GM11168 (cell line): ENCODE results near the gene PTPRN2.
"Not testable (repeated sequence)": the region's sequence is repeated elsewhere in the genome, so short reads cannot be mapped to it uniquely, and the experiment has no call there.

Source experiments
- in situ Hi-C: fragments of 300-500 bp; cut with MboI; formaldehyde crosslinking; loops from one replicate; pipeline ENCODE4 v1.12.0; 2022; ENCODE audit warnings: low sequenced_read_pairs; ENCODE audit not compliant: unreplicated experiment

The PTPRN2 gene

DNA sequence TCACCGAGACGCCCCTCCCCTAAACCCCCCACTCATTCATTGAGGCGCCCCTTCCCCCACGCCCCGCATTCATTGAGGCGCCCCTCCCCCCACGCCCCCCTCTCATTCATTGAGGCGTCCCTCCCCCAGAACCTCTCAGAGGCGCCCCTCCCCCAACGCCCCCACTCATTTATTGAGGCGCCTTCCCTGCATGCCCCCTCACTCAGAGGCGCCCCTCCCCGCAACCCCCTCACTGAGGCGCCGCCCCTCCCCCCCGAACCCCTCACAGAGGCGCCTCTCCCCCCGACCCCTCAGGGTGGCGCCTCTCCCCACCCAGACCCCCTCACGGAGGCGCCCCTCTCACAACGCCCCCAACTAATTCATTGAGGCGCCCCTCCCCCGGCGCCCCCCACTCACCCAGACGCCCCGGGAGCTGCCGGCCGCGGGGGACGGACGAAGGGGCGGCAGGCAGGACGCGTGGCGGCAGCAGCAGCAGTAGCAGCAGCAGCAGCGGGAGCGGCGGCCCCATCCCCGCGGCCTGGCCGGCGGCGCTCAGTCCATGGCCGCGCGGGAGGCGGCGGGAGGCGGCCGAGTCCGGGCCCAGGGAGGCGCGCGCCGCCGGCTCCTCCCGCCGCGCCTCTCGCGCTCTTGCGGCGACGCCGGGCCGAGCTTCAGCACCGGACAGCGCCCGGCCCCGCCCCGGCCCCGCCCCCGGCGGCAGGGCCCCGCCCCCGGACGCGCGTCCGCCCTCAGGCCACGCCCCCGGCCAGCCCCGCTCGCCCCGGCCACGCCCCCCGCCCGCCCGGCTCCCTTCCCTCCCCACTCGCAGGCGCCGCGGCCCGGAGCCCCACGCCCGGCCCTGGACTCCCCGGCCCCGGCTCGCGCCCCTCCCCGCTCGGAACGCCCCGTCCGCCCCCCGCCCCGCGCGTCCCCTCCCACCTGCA lies at the start of gene PTPRN2:
PTPRN2 (minus strand) TSS at position 662 of the 923 bp plus-strand sequence.
- in situ Hi-C loops = no loop called here

GRCh38 chr7:158633055-158633956 lies 45.7 kb upstream of the PTPRN2 start:
- in situ Hi-C loops = no loop called here

GRCh38 chr7:158631574-158632195 lies 44.1 kb upstream of the PTPRN2 start:
- in situ Hi-C loops = no loop called here

GRCh38 chr7:158626289-158626688 lies 38.7 kb upstream of the PTPRN2 start:
- in situ Hi-C loops = not testable (repeated sequence)

- in situ Hi-C loops = no loop called here
Measured at GRCh38 chr7:158623241-158623640, 35.6 kb upstream of the PTPRN2 start.

GRCh38 chr7:158620839-158621441 lies 33.3 kb upstream of the PTPRN2 start:
- in situ Hi-C loops = no loop called here

GRCh38 chr7:158620418-158620817 lies 32.8 kb upstream of the PTPRN2 start:
- in situ Hi-C loops = no loop called here

- in situ Hi-C loops = no loop called here
Measured at GRCh38 chr7:158618745-158619140, 31.1 kb upstream of the PTPRN2 start.

DNA sequence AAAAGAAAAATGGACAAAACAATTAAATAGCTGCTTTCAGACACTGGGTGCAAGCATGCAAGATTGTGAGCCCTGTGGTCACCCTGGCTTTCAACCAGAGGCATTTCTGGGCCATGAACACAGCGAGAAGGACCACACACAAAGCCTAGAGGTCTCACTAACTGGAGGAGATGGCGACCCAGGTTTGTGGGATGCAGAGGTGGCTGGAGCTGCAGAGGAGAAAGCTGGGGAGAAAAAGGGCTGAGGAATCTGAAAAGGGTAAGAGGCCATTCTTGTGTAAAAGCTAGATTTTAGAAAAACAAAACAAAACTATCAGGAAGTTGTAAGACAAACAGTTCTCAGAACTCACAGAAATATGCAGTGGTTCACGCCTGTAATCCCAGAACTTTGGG lies 30.1 kb upstream of the PTPRN2 start:
- in situ Hi-C loops = no loop called here

- in situ Hi-C loops = no loop called here
Measured at GRCh38 chr7:158616050-158616449, 28.4 kb upstream of the PTPRN2 start.

GRCh38 chr7:158614700-158615099 lies 27.1 kb upstream of the PTPRN2 start:
- in situ Hi-C loops = no loop called here

GRCh38 chr7:158613481-158613880 lies 25.9 kb upstream of the PTPRN2 start:
- in situ Hi-C loops = no loop called here

- in situ Hi-C loops = no loop called here
Measured at GRCh38 chr7:158612546-158612945, 24.9 kb upstream of the PTPRN2 start.

DNA sequence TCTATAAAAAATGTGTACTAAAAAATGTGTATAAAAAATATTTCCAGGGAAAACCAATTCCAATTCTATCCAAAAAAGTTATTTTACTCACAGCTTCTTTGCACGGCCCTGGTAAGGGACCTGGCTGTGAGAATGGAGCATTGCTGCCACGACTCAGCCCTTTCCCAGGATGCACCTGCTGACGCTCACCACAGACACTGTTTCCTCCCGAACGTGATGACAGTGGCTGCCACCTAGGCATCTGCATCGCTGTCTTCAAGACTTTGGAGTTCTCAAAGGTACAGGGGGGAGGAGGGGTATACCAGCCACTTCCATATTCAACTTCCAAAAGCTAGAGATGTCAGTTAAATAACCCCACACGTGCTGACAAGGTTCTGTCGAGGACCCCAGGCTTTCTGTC lies 23.9 kb upstream of the PTPRN2 start:
- in situ Hi-C loops = no loop called here

- in situ Hi-C loops = no loop called here
Measured at GRCh38 chr7:158609313-158609974, 21.8 kb upstream of the PTPRN2 start.

DNA sequence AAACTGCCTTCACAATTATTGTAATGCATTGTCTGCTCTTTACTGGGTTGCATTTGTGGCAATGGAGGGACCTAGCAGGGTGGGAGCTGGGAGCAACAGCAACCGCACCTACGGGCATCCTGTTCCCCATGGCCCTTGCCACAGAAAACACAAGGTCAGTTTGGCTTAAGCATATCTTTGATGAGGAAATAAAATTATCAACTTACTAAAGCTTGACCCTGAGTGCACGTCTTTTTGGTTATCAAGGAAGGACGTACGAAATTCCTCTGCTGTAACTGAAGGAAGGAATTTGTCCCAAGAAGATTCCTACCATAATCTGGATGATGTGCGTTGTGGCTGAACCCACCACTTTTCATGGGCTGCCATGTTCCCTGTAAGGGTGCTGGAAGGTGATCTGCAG lies 19.9 kb upstream of the PTPRN2 start:
- in situ Hi-C loops = no loop called here

GRCh38 chr7:158606671-158607424 lies 19.2 kb upstream of the PTPRN2 start:
- in situ Hi-C loops = no loop called here

DNA sequence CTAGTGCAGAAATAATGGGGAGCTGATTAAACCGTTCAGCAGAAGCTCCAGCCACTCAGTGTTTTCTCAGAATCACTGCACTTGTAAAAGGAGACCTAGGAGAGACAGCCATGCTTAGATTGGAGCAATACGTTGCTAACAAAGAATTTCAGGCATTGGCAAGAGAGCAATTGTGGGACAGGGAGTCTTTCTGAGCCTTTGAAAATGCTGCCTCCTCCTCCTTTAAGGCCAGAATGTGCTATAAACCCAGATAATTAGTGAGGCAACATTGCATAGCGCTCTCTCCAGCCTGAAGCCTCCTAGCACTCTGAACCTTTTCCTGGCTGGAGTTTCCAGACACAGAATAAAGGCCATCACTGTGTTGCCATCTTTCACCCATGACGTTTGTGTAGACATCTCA lies 18.5 kb upstream of the PTPRN2 start:
- in situ Hi-C loops = no loop called here
